Fibroblast of lung (primary cell): ENCODE data around the gene PTPRCAP. TPM values are rescaled to one million over a fixed set of nuclear protein-coding genes. Genes with fewer than 3 reads are reported as not detected.
A peak's percentile ranks its signal among the peaks of the same experiment; 100 is the strongest.

Source experiments
- DNase-seq, 2 donors: peaks; one replicate each; pipeline versions ENCODE4 v3.0.0 to v3.0.0-alpha.2; 2010; ENCODE audit warnings: low read depth in 2 of 2
- H2AFZ ChIP-seq: 2 replicates; pipeline ENCODE4 v1.5.1; 2012; ENCODE audit warnings: low read length, control low read depth, inconsistent platforms
- H3K27ac ChIP-seq: 2 replicates; pipeline ENCODE4 v1.5.1; 2011; ENCODE audit warnings: low read length, control low read depth; ENCODE audit not compliant: insufficient read depth
- H3K27me3 ChIP-seq: 2 replicates; pipeline ENCODE4 v1.5.1; 2011; ENCODE audit warnings: mild to moderate bottlenecking, low read length; ENCODE audit not compliant: control insufficient read depth, insufficient read depth
- H3K36me3 ChIP-seq: 2 replicates; pipeline ENCODE4 v1.5.1; 2011; ENCODE audit warnings: low read length; ENCODE audit not compliant: control insufficient read depth, insufficient read depth
- H3K4me1 ChIP-seq: 2 replicates; pipeline ENCODE4 v1.5.1; 2011; ENCODE audit warnings: low read length; ENCODE audit not compliant: control insufficient read depth, insufficient read depth; ENCODE audit errors: extremely low read depth
- H3K4me2 ChIP-seq: 2 replicates; pipeline ENCODE4 v1.5.1; 2011; ENCODE audit warnings: low read length, control low read depth; ENCODE audit not compliant: insufficient read depth; ENCODE audit errors: extremely low read depth
- H3K4me3 ChIP-seq, 4 experiments: fragments of 200-600 bp in 1 of 4; sonication (generic) in 1 of 4; replicated peaks in 1 of 4; 2 replicates each; pipeline ENCODE4 v1.5.1; 2011 to 2016; ENCODE audit warnings: low read length in 4 of 4, low read depth in 3 of 4, mild to moderate bottlenecking in 3 of 4, control low read depth in 2 of 4, inconsistent platforms in 1 of 4, mixed read lengths in 1 of 4; ENCODE audit not compliant: insufficient read depth in 1 of 4; ENCODE audit errors: control extremely low read depth in 1 of 4
- H3K79me2 ChIP-seq: 2 replicates; pipeline ENCODE4 v1.5.1; 2012; ENCODE audit warnings: mild to moderate bottlenecking, low read length, inconsistent platforms; ENCODE audit not compliant: control insufficient read depth, insufficient read depth
- H3K9ac ChIP-seq: 2 replicates; pipeline ENCODE4 v1.5.1; 2011; ENCODE audit warnings: mild to moderate bottlenecking, low read length, control low read depth; ENCODE audit not compliant: insufficient read depth
- H3K9me3 ChIP-seq: 2 replicates; pipeline ENCODE4 v1.5.1; 2012; ENCODE audit warnings: low read depth, low read length; ENCODE audit not compliant: control insufficient read depth, insufficient read depth
- H4K20me1 ChIP-seq: 2 replicates; pipeline ENCODE4 v1.5.1; 2011; ENCODE audit warnings: low read length; ENCODE audit not compliant: control insufficient read depth, insufficient read depth; ENCODE audit errors: extremely low read depth
- EZH2 ChIP-seq: IDR thresholded peaks from 2 replicates; pipeline ENCODE4 v1.5.1; 2012; ENCODE audit warnings: low read length, control low read depth, mild to moderate bottlenecking; ENCODE audit errors: missing control alignments
- polyA plus RNA-seq, 2 donors: library from polyadenylated mRNA; depleted of rRNA in 1 of 2; stranded (reverse) in 1 of 2; unstranded in 1 of 2; fragments of >200 nt; gene quantifications; 2 replicates each; pipeline ENCODE4 v1.2.1, GENCODE V29; 2011 to 2012; ENCODE audit warnings: missing spikeins in 1 of 2
- total RNA-seq: library from RNA; depleted of rRNA; stranded (reverse); fragments of >200 nt; gene quantifications from 2 replicates; pipeline ENCODE4 v1.2.1, GENCODE V29; 2014
- TF ChIP-seq, protein P1 (sequence below), 2 donors: IDR thresholded peaks in 1 of 2; conservative IDR thresholded peaks in 1 of 2; 1 replicate in 1 of 2; 2 replicates in 1 of 2; pipeline ENCODE4 v1.5.1; 2011 to 2012; ENCODE audit warnings: low read length in 2 of 2, control low read depth in 1 of 2, inconsistent platforms in 1 of 2, low read depth in 1 of 2, mild to moderate bottlenecking in 1 of 2

The PTPRCAP gene
- total and polyA plus RNA-seq, 2 donors (not counting 1 experiment from before 2014, with no cell fraction given) = 0.17 TPM; not detected in 1

GRCh38 chr11:67464411-67465188 is 27.1 kb upstream of the PTPRCAP start:
- Histone ChIP-seq H3K79me2 (no peaks in the 10 kb centered on the region), H3K27me3 (no peaks in the 10 kb centered on the region), H3K4me1 (peaks cover 6% of the 10 kb centered on the region), H3K9me3 (no peaks in the 10 kb centered on the region), H3K4me3 (peak overlapping the region; percentile 29 to 65 (median 37)), H2AFZ (peak overlapping the region; percentile 64), H3K4me2 (peak overlapping the region; percentile 35), H3K9ac (peak overlapping the region; percentile 32), H3K27ac (no peak overlapping the region), H4K20me1 (no peaks in the 10 kb centered on the region), H3K36me3 (no peaks in the 10 kb centered on the region)
- peak; percentile 52 to 68 for DNase-seq
- no peak for TF ChIP-seq EZH2
- TF ChIP-seq, protein P1, sequence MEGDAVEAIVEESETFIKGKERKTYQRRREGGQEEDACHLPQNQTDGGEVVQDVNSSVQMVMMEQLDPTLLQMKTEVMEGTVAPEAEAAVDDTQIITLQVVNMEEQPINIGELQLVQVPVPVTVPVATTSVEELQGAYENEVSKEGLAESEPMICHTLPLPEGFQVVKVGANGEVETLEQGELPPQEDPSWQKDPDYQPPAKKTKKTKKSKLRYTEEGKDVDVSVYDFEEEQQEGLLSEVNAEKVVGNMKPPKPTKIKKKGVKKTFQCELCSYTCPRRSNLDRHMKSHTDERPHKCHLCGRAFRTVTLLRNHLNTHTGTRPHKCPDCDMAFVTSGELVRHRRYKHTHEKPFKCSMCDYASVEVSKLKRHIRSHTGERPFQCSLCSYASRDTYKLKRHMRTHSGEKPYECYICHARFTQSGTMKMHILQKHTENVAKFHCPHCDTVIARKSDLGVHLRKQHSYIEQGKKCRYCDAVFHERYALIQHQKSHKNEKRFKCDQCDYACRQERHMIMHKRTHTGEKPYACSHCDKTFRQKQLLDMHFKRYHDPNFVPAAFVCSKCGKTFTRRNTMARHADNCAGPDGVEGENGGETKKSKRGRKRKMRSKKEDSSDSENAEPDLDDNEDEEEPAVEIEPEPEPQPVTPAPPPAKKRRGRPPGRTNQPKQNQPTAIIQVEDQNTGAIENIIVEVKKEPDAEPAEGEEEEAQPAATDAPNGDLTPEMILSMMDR (conservative IDR thresholded peaks at IDR 0.05 in 1 of 2, IDR thresholded peaks at IDR 0.05 in 1 of 2; ENCODE audit: low read depth in 1 of 2, low read length in 2 of 2) = no peak

DNA sequence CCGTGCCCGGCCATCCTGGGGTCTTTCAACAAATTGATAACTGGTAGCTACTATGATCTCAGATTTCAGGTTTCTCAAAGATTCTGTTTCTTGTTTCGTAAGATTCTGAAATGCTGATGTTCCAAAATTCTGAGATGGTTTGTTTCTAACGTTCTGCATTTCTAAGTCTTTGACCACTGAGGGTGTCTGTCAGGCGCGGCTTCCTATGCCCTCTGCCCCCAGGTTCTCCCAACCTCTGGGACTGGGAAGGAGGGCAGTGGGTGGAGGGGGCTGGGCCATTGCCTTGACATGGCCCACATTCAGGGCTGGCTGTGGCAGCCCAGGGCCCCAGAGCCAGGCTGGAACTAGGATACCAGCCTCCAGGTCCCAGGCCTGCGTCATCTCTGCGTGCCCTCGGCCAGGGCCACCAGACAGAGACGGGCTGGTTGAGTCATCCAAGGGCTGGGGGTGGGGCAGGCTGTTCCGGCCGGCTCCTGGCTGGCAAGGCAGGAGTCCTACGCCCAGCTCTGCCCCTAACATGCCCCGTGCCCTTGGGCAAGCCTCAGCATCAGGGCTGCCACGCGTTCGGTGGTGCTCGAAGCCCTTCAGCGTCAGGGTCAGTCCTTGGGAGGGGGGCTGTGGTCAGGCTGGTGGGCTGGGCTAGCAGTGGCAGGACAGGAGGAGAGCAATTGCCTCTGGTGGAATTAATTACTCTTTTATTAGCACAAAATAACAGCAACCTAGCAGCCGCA is 26.4 kb upstream of the PTPRCAP start:
- Histone ChIP-seq H3K27me3 (no peaks in the 10 kb centered on the region), H2AFZ (peak overlapping the region; percentile 41), H3K9ac (peak overlapping the region; percentile 16), H3K4me2 (no peak overlapping the region), H4K20me1 (no peaks in the 10 kb centered on the region), H3K79me2 (no peaks in the 10 kb centered on the region), H3K27ac (peak overlapping the region; percentile 16), H3K4me3 (peak overlapping the region in 1 of 4 experiments; percentile 65), H3K36me3 (no peaks in the 10 kb centered on the region), H3K9me3 (no peaks in the 10 kb centered on the region), H3K4me1 (peaks cover 6% of the 10 kb centered on the region)
- peak in 1 of 2 donors; percentile 34 for DNase-seq
- TF ChIP-seq, protein P1 (conservative IDR thresholded peaks at IDR 0.05 in 1 of 2, IDR thresholded peaks at IDR 0.05 in 1 of 2; ENCODE audit: low read depth in 1 of 2, low read length in 2 of 2) = no peak
- TF ChIP-seq EZH2 = no peak

DNA sequence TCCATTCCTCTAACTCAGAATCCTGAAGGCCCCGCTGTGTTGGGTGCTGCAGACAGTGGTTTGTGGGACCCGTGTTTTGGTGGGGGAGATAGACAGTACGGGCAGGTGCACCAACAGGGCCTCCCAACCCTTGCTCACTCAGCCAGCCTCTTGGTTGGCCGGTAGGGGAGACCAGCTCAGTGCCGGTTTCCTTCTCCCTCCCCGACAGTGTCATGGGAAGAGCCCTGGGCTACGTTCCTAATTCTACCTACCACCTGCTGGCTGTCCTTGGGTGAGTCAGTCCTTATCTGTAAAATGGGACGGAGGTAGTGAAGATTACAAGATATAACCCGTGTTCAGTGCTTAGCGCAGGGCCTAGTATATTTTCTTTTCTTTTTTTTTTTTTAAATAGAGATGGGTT is 25.7 kb upstream of the PTPRCAP start:
- Histone ChIP-seq H3K4me3 (no peak overlapping the region), H2AFZ (no peak overlapping the region), H3K36me3 (no peaks in the 10 kb centered on the region), H3K79me2 (no peaks in the 10 kb centered on the region), H3K4me2 (no peak overlapping the region), H3K9me3 (no peaks in the 10 kb centered on the region), H3K4me1 (peaks cover 4% of the 10 kb centered on the region), H3K27ac (no peak overlapping the region), H3K27me3 (no peaks in the 10 kb centered on the region), H4K20me1 (no peaks in the 10 kb centered on the region), H3K9ac (no peak overlapping the region)
- TF ChIP-seq, protein P1 (conservative IDR thresholded peaks at IDR 0.05 in 1 of 2, IDR thresholded peaks at IDR 0.05 in 1 of 2; ENCODE audit: low read depth in 1 of 2, low read length in 2 of 2) = no peak
- no peak for TF ChIP-seq EZH2
- DNase-seq = no peak
